A673 (cell line): Measurements from ENCODE around the gene APIP. TPM values are rescaled to one million over a fixed set of nuclear protein-coding genes. Genes with fewer than 3 reads are reported as not detected.

Experiments used
- BruUV-seq: library from RNA; stranded (reverse); fragments of 400-500 nt; replicated peaks from 2 replicates; lab custom pipeline; 2021; lab: Mats Ljungman, UMichigan
- CTCF ChIA-PET: fragments of 300-600 bp; sonication (Branson Sonifier 250); formaldehyde crosslinking; loops from one replicate; lab custom pipeline; 2022; ENCODE audit warnings: antibody characterized with exemption; lab: Charles Lee
- POLR2A ChIA-PET: fragments of 300-600 bp; sonication (Branson Sonifier 250); formaldehyde crosslinking; loops from one replicate; lab custom pipeline; 2022; ENCODE audit warnings: antibody characterized with exemption; ENCODE audit not compliant: low non-redundant PET; lab: Charles Lee
- DNase-seq: peaks from one replicate; pipeline ENCODE4 v3.0.0-alpha.2; 2015; ENCODE audit warnings: low spot score
- H3K27ac ChIP-seq: fragments of 200-600 bp; sonication (generic); 2 replicates; pipeline ENCODE4 v1.5.1; 2016; ENCODE audit warnings: mixed run types, low read depth, mild to moderate bottlenecking, mixed read lengths, antibody characterized with exemption, low read length; ENCODE audit not compliant: poor library complexity, severe bottlenecking
- H3K27me3 ChIP-seq: fragments of 200-600 bp; sonication (generic); replicated peaks from 2 replicates; pipeline ENCODE4 v1.6.1; 2017; ENCODE audit warnings: mixed run types, low read depth, mild to moderate bottlenecking, mixed read lengths, antibody characterized with exemption, low read length; ENCODE audit not compliant: insufficient read depth, poor library complexity
- H3K36me3 ChIP-seq: fragments of 200-600 bp; sonication (generic); 2 replicates; pipeline ENCODE4 v1.6.1; 2016; ENCODE audit warnings: mixed run types, mild to moderate bottlenecking, mixed read lengths, antibody characterized with exemption, low read length; ENCODE audit not compliant: insufficient read depth, poor library complexity, severe bottlenecking
- H3K4me1 ChIP-seq: fragments of 200-600 bp; sonication (generic); 2 replicates; pipeline ENCODE4 v1.6.1; 2017; ENCODE audit warnings: mixed run types, mild to moderate bottlenecking, mixed read lengths, antibody characterized with exemption, low read length; ENCODE audit not compliant: insufficient read depth, poor library complexity, severe bottlenecking
- H3K4me3 ChIP-seq: fragments of 200-600 bp; sonication (generic); 2 replicates; pipeline ENCODE4 v1.5.1; 2016; ENCODE audit warnings: low read depth, mixed run types, mild to moderate bottlenecking, mixed read lengths, low read length; ENCODE audit not compliant: poor library complexity, severe bottlenecking
- H3K9me3 ChIP-seq: fragments of 200-600 bp; sonication (generic); 2 replicates; pipeline ENCODE4 v1.6.1; 2016; ENCODE audit warnings: mixed run types, low read depth, mild to moderate bottlenecking, mixed read lengths, antibody characterized with exemption, low read length; ENCODE audit not compliant: poor library complexity, severe bottlenecking
- EZH2 ChIP-seq: fragments of 200-600 bp; sonication (generic); IDR thresholded peaks from 2 replicates; pipeline ENCODE4 v1.6.1; 2017; ENCODE audit warnings: borderline replicate concordance, low read depth, mild to moderate bottlenecking, mixed read lengths, antibody characterized with exemption, low read length; ENCODE audit not compliant: poor library complexity, severe bottlenecking
- intact Hi-C: fragments of 100-400 bp; cut with micrococcal nuclease; formaldehyde crosslinking; loops from one replicate; pipeline ENCODE4 v1.10.0; 2022; ENCODE audit not compliant: unreplicated experiment
- total RNA-seq: library from RNA; stranded (reverse); gene quantifications from 2 replicates; pipeline ENCODE4 v1.2.3, GENCODE V29; 2021
- TF ChIP-seq, protein P1 (sequence below): fragments of 300-800, 200-600 bp; sonication (generic); conservative IDR thresholded peaks from 2 replicates; pipeline ENCODE4 v1.5.1; 2017; ENCODE audit warnings: low read depth, mild to moderate bottlenecking, antibody characterized with exemption, low read length, moderate library complexity, mixed read lengths

APIP gene
- total RNA-seq, 1 experiment from 2014 or later = 99.8 TPM

DNA sequence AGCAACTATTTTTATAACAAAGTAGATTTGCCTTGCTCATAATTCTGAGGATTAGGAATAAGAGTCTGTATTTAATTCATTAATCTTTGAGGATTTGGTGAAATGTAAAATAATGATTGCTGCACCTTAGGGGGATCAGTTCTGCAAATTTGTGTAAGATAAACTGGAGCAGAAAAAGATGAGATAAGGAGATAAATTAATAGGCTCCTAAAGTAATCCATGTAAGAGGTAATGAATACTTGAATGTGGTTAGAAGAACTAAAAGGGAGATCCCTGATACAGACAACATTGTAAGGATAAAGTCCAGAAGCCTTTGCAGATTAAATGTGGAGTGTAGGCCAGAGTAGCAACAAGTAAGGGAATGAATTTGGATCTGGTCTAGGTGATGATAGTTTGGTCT, 45.9 kb upstream of the APIP start:
- no TSS peak for BruUV-seq
- CTCF ChIA-PET = no interaction called here
- intact Hi-C loops = no loop called here

DNA sequence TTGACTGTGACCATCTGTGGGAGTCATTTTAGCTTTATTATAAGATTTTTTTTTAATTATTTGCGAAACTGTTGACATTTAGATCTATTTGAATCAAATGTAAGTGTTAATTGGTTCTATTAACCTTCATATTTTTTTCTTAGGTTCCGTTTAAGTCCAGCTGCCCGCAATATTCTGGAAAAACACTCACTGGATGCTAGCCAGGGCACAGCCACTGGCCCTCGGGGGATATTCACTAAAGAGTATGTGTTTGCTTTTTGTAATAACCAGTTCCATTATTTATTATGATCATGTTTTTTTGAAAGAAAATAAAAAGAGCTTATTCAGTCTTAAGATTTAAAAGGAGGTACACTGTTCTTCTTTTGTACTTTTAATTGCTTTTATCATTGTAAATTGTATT, 44.1 kb upstream of the APIP start:
- H3K27ac ChIP-seq = no peak overlapping the region
- BruUV-seq = no TSS peak
- POLR2A ChIA-PET = no interaction called here
- no peak for TF ChIP-seq EZH2
- TF ChIP-seq, protein P1, sequence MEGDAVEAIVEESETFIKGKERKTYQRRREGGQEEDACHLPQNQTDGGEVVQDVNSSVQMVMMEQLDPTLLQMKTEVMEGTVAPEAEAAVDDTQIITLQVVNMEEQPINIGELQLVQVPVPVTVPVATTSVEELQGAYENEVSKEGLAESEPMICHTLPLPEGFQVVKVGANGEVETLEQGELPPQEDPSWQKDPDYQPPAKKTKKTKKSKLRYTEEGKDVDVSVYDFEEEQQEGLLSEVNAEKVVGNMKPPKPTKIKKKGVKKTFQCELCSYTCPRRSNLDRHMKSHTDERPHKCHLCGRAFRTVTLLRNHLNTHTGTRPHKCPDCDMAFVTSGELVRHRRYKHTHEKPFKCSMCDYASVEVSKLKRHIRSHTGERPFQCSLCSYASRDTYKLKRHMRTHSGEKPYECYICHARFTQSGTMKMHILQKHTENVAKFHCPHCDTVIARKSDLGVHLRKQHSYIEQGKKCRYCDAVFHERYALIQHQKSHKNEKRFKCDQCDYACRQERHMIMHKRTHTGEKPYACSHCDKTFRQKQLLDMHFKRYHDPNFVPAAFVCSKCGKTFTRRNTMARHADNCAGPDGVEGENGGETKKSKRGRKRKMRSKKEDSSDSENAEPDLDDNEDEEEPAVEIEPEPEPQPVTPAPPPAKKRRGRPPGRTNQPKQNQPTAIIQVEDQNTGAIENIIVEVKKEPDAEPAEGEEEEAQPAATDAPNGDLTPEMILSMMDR = no peak
- peaks cover 14% of the 10 kb centered on the region for H3K36me3 ChIP-seq
- no peaks in the 10 kb centered on the region for H3K4me1 ChIP-seq
- intact Hi-C loops = no loop called here
- H3K4me3 ChIP-seq = no peak overlapping the region
- CTCF ChIA-PET = no interaction called here
- DNase-seq = no peak
- H3K27me3 ChIP-seq = no peaks in the 10 kb centered on the region
- H3K9me3 ChIP-seq = no peaks in the 10 kb centered on the region

More for the DNA sequence above, 45.9 kb upstream of the APIP start:
- no peaks in the 10 kb centered on the region for H3K9me3 ChIP-seq
- H3K36me3 ChIP-seq = peaks cover 20% of the 10 kb centered on the region
- H3K4me1 ChIP-seq = no peaks in the 10 kb centered on the region
- H3K27ac ChIP-seq = no peak overlapping the region
- H3K27me3 ChIP-seq = no peaks in the 10 kb centered on the region
- no peak for DNase-seq
- no peak for TF ChIP-seq EZH2
- TF ChIP-seq, protein P1 = no peak
- H3K4me3 ChIP-seq = no peak overlapping the region
- POLR2A ChIA-PET = no interaction called here

DNA sequence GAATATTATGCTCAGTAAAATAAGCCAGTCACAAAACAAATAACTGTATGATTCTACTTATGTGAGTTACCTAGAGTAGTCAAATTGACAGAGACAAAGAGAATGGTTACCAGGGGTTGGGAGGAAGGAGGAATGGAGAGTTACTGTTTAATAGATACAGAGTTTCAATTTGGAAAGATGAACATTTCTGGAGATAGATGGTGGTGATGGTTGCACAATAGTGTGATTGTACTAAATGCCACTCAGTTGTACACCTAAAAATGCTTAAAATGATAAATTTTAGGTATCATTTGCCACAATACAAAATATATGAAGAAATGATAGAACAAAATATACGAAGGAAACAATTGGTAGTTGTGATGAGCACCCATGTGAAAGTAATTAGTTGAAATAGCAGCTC, 43.6 kb upstream of the APIP start:
- intact Hi-C loops = no loop called here
- ChIA-PET CTCF (no interaction called here), POLR2A (no interaction called here)
- BruUV-seq = no TSS peak
- H3K4me3 ChIP-seq = no peak overlapping the region
- H3K9me3 ChIP-seq = no peaks in the 10 kb centered on the region
- H3K4me1 ChIP-seq = no peaks in the 10 kb centered on the region
- H3K36me3 ChIP-seq = peaks cover 14% of the 10 kb centered on the region
- TF ChIP-seq, protein P1 = no peak
- TF ChIP-seq EZH2 = no peak
- DNase-seq = no peak
- H3K27ac ChIP-seq = no peak overlapping the region
- H3K27me3 ChIP-seq = no peaks in the 10 kb centered on the region
